Panc1 (cell line): ENCODE measurements around the gene NRK. TPM values are rescaled to one million over a fixed set of nuclear protein-coding genes. Genes with fewer than 3 reads are reported as not detected.

ENCODE experiments used
- ATAC-seq: fragments of 200-7000 bp; cut with Tn5 transposase; 2 replicates; pipeline ENCODE4 v1.9.1; 2020; ENCODE audit warnings: mild to moderate bottlenecking, moderate library complexity
- BruUV-seq: library from RNA; stranded (reverse); fragments of 400-500 nt; replicated peaks from 2 replicates; lab custom pipeline; 2021; lab: Mats Ljungman, UMichigan
- CTCF ChIA-PET: fragments of 300-600 bp; sonication (Branson Sonifier 250); formaldehyde crosslinking; loops from one replicate; lab custom pipeline; 2022; ENCODE audit warnings: antibody characterized with exemption; lab: Charles Lee
- POLR2A ChIA-PET: fragments of 300-600 bp; sonication (Branson Sonifier 250); formaldehyde crosslinking; loops from one replicate; lab custom pipeline; 2022; ENCODE audit warnings: antibody characterized with exemption; lab: Charles Lee
- DNase-seq: peaks from one replicate; pipeline ENCODE4 v3.0.0-alpha.2; 2010; ENCODE audit warnings: low read depth, low spot score
- H3K27ac ChIP-seq: 2 replicates; pipeline ENCODE4 v1.5.1; 2011; ENCODE audit warnings: mild to moderate bottlenecking, low read length, inconsistent platforms
- H3K27me3 ChIP-seq: fragments of 200-500 bp; sonication (Bioruptor generic); 2 replicates; pipeline ENCODE4 v1.6.0; 2014; ENCODE audit warnings: low read length, inconsistent platforms; ENCODE audit not compliant: control insufficient read depth, insufficient read depth
- H3K36me3 ChIP-seq: fragments of 200-500 bp; sonication (Bioruptor generic); 2 replicates; pipeline ENCODE4 v1.5.1; 2014; ENCODE audit warnings: inconsistent platforms, mild to moderate bottlenecking, low read length, moderate library complexity; ENCODE audit not compliant: control insufficient read depth, insufficient read depth
- H3K4me1 ChIP-seq: 2 replicates; pipeline ENCODE4 v1.5.1; 2011; ENCODE audit warnings: inconsistent platforms, mild to moderate bottlenecking, low read length, moderate library complexity; ENCODE audit not compliant: control insufficient read depth, insufficient read depth
- H3K4me3 ChIP-seq, 2 experiments: 2 replicates each; pipeline ENCODE4 v1.5.1; 2011 to 2012; ENCODE audit warnings: low read depth in 2 of 2, low read length in 2 of 2, mild to moderate bottlenecking in 2 of 2, inconsistent platforms in 1 of 2, moderate library complexity in 1 of 2
- H3K9me3 ChIP-seq: fragments of 200-500 bp; sonication (Bioruptor generic); 2 replicates; pipeline ENCODE4 v1.5.1; 2014; ENCODE audit warnings: low read depth, mild to moderate bottlenecking, inconsistent platforms, low read length, moderate library complexity; ENCODE audit not compliant: control insufficient read depth, insufficient read depth
- SIN3A ChIP-seq: IDR thresholded peaks from 2 replicates; pipeline ENCODE4 v1.6.1; 2012; ENCODE audit warnings: low read depth, mild to moderate bottlenecking, low read length, moderate library complexity, borderline replicate concordance; ENCODE audit not compliant: insufficient read depth
- in situ Hi-C: cut with HindIII; loops from 2 replicates; pipeline ENCODE4 v1.10.0; 2016; ENCODE audit warnings: low sequenced_read_pairs, low pct_unique_long_range_greater_than_20kb
- intact Hi-C: fragments of 100-400 bp; cut with micrococcal nuclease; formaldehyde crosslinking; loops from one replicate; pipeline ENCODE4 v1.10.0; 2022; ENCODE audit not compliant: unreplicated experiment
- total RNA-seq: library from RNA; stranded (reverse); gene quantifications from one replicate; pipeline ENCODE4 v1.2.1, GENCODE V29; 2021; ENCODE audit not compliant: unreplicated experiment

Gene NRK
- total RNA-seq, 1 experiment from 2014 or later = 0.03 TPM

DNA sequence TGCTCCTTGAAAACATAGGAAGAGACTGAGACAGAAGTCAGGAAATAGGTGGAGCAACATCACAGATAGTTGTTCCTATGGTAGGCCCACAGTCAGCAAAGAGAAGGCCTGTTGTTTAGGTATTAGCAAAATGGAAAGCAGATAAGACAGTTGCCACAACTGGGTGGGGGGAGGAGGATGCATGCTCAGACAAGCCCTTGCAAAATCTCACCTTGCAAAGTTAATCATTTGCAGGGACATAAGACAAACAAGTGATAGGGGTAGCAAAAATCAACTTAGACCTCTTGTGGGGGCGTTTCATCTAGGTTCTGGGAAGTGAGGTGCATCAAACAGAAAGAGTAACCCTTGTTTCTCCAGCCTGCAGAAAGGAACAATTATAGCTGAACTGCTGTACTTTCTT lies 185.5 kb downstream of the NRK start:
- H3K27ac ChIP-seq = no peak overlapping the region
- H3K27me3 ChIP-seq = no peaks in the 10 kb centered on the region
- no peak for ATAC-seq
- CTCF ChIA-PET = no interaction called here
- intact Hi-C loops (no loop called here), in situ Hi-C loops (no loop called here)
- DNase-seq = no peak
- H3K4me1 ChIP-seq = no peaks in the 10 kb centered on the region
- no peaks in the 10 kb centered on the region for H3K9me3 ChIP-seq
- no peak for TF ChIP-seq SIN3A
- no TSS peak for BruUV-seq
- no peaks in the 10 kb centered on the region for H3K36me3 ChIP-seq
- POLR2A ChIA-PET = no interaction called here
- no peak overlapping the region for H3K4me3 ChIP-seq

Other genes starting within 250 kb of the NRK start
- gene SERPINA7, start 216.2 kb downstream of the NRK start, total RNA-seq = 0.15 TPM